BLaER1 (cell line): ENCODE measurements around the gene RBKS.

ENCODE experiments used
- H3K27ac ChIP-seq: shearing (Covaris generic); formaldehyde crosslinking; 2 replicates; pipeline ENCODE4 v1.8.1; 2022
- H3K27me3 ChIP-seq: shearing (Covaris generic); formaldehyde crosslinking; 2 replicates; pipeline ENCODE4 v1.8.1; 2022
- H3K36me3 ChIP-seq: shearing (Covaris generic); formaldehyde crosslinking; 2 replicates; pipeline ENCODE4 v1.8.1; 2022
- H3K4me1 ChIP-seq: shearing (Covaris generic); formaldehyde crosslinking; 2 replicates; pipeline ENCODE4 v1.8.1; 2022
- H3K4me2 ChIP-seq: shearing (Covaris generic); formaldehyde crosslinking; 2 replicates; pipeline ENCODE4 v1.8.1; 2022
- H3K4me3 ChIP-seq: shearing (Covaris generic); formaldehyde crosslinking; 2 replicates; pipeline ENCODE4 v1.8.1; 2022
- H3K9ac ChIP-seq: shearing (Covaris generic); formaldehyde crosslinking; 2 replicates; pipeline ENCODE4 v1.8.1; 2022
- H3K9me3 ChIP-seq: shearing (Covaris generic); formaldehyde crosslinking; 2 replicates; pipeline ENCODE4 v1.8.1; 2022
- H4K20me1 ChIP-seq: shearing (Covaris generic); formaldehyde crosslinking; 2 replicates; pipeline ENCODE4 v1.8.1; 2022
- Cebpa-rat ChIP-seq: shearing (Covaris generic); IDR thresholded peaks from 2 replicates; pipeline ENCODE4 v1.8.1; 2022

The RBKS gene

DNA sequence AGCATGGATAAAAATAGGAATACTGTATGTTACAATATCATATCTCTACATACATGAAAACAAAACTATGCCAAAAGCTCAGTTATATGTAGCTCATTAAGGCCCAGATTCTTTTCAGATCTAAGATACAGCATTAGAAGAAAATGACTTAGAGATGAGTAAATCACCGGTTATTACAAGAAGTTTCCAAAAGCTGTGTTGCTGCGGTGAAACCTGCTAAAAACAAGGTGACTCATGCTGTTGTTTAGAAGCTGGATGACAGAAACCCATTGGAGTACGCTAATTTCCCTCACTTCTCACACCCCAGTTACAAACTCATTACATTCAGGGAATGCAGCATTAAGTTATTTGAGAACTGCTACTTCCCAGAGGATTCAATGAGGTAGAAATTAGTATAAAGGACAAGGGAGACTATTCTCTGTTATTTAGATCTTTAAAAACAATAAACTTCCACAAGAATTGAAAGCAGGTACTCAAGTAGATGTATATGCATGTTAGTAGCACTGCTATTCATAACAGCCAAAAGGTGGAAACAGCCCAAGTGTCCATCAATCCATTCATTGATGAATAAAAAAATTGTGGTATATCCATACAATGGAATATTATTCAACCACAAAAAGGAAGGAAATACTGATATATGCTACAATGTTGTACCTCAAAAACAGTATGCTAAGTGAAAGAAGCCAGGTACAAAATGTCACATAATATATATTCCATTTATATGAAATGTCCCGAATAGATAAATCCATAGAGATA is 32.6 kb downstream of the RBKS start:
- Histone ChIP-seq H3K36me3 (no peaks in the 10 kb centered on the region), H3K27me3 (no peaks in the 10 kb centered on the region), H3K4me1 (no peaks in the 10 kb centered on the region), H3K4me2 (no peak overlapping the region), H3K9me3 (peaks cover 23% of the 10 kb centered on the region), H3K27ac (no peak overlapping the region), H4K20me1 (no peaks in the 10 kb centered on the region), H3K9ac (no peak overlapping the region), H3K4me3 (no peak overlapping the region)
- no peak for TF ChIP-seq Cebpa-rat

DNA sequence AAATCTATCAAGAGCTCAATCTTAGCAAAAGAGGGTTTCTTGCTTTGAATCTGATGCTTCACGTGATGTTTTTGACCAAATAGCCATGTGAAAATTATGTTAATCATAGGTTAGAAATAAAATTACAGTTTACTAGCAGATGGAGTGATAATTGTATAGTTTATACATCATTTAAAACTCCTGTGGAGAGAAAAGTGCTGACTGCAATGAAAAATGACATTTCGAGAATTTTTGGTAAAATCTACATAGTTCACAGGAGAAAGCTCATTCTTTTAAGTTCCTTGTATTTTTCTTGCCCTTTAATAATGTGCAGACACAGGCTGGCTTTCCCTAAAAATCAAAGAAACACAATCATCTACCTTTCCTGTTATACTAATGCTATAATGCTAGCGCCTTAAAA is 33.2 kb downstream of the RBKS start:
- no peak for TF ChIP-seq Cebpa-rat

DNA sequence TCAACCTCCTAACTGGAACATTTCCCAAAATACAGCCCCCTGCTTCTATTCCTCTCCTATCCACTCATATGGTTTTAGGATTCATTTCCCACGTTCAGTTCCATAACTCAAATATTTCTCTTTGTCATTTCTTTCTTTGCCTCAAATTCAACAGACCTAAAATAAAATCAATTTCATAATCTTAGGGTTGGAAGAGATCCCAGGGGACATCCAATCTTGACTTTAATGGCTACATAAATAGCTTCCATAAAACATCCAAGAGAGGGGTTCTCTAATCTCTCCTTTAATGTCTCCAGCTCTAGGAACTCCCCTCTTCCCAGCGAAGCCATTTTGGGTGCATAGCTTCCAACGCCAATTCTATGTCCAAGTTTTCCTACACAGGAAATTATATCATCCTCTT is 33.8 kb downstream of the RBKS start:
- H3K36me3 ChIP-seq, result no peaks in the 10 kb centered on the region
- H4K20me1 ChIP-seq, result no peaks in the 10 kb centered on the region
- H3K9ac ChIP-seq, result no peak overlapping the region
- H3K4me2 ChIP-seq, result no peak overlapping the region
- H3K4me3 ChIP-seq, result no peak overlapping the region
- H3K9me3 ChIP-seq, result peaks cover 23% of the 10 kb centered on the region
- H3K27me3 ChIP-seq, result no peaks in the 10 kb centered on the region
- no peaks in the 10 kb centered on the region for H3K4me1 ChIP-seq
- no peak overlapping the region for H3K27ac ChIP-seq
- TF ChIP-seq Cebpa-rat, result no peak

More for the DNA sequence above, 33.2 kb downstream of the RBKS start:
- no peak overlapping the region for H3K9ac ChIP-seq
- H3K36me3 ChIP-seq, result no peaks in the 10 kb centered on the region
- H3K4me2 ChIP-seq, result no peak overlapping the region
- H3K9me3 ChIP-seq, result peaks cover 23% of the 10 kb centered on the region
- no peak overlapping the region for H3K27ac ChIP-seq
- H3K4me3 ChIP-seq, result no peak overlapping the region
- no peaks in the 10 kb centered on the region for H4K20me1 ChIP-seq
- H3K4me1 ChIP-seq, result no peaks in the 10 kb centered on the region
- H3K27me3 ChIP-seq, result no peaks in the 10 kb centered on the region

DNA sequence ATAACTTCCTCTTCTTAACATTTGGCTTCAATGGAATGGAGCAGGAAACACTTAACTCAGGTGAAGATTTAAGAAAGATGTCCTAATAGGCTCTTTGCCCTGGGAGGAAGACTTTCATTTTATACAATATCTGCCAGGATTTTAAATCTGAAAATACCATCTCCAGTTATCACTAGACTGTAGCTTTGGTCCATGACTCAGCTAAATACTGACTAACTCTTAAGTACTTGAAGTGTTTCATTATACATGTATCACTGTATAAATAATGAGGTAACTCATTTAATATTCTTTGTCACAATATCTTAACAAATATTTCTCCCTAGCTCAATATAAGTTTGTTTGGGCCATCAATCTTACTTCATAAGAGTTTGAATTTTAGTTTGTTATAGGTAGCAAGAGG is 34.7 kb downstream of the RBKS start:
- Histone ChIP-seq H3K9ac (no peak overlapping the region), H3K9me3 (peaks cover 23% of the 10 kb centered on the region), H3K27me3 (no peaks in the 10 kb centered on the region), H4K20me1 (no peaks in the 10 kb centered on the region), H3K36me3 (no peaks in the 10 kb centered on the region), H3K27ac (no peak overlapping the region), H3K4me1 (no peaks in the 10 kb centered on the region), H3K4me3 (no peak overlapping the region), H3K4me2 (no peak overlapping the region)
- no peak for TF ChIP-seq Cebpa-rat

DNA sequence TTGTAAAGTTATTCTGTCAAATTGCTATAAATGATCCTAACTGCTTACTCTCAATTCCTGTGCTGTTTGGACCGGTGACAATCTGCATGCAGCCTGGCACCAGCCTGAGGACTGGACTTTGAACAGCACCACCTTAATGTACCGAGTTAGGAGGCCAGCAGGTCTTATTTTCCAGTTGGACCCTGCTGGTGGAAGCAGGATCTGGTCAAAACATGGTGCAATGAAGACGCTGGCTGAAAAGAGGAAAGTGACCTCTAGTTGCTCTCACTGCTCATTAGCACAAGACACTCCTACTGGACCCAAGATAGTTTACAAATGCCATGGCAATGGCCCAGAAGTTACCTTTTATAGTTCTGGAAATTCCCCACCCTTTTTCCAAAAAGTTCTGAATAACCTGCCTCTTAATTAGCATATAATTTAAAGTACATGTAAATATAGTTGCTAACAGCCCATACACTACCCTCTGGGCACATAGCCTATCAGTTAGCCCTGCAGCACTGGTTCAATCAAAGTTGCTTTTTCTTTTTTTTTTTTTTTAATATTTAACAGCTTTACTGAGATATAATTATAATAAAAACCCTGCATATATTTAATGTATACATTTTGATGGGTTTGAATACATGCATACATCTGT is 35.8 kb downstream of the RBKS start:
- Histone ChIP-seq H3K9ac (no peak overlapping the region), H3K27me3 (no peaks in the 10 kb centered on the region), H4K20me1 (no peaks in the 10 kb centered on the region), H3K4me1 (no peaks in the 10 kb centered on the region), H3K4me2 (no peak overlapping the region), H3K4me3 (no peak overlapping the region), H3K27ac (no peak overlapping the region), H3K36me3 (no peaks in the 10 kb centered on the region), H3K9me3 (peaks cover 23% of the 10 kb centered on the region)
- TF ChIP-seq Cebpa-rat, result no peak

DNA sequence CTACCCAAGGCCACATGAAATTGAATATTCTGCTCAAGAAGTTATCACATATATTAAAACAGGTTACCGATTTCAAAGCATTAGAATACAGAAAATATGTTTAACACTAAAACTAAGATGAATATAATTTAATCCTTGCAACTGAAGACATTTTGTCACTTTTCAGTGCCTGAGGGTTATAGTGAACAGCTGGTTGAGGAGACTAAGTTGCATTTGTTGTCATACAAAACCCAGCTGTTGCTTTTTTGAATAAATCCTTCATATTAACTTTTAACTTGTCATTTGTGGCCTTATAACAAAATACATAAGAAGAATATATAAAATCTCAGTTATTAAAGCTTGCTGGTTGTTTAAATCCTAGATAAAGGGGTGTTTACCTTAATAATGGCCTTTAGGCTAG is 37.5 kb downstream of the RBKS start:
- H4K20me1 ChIP-seq, result no peaks in the 10 kb centered on the region
- no peak overlapping the region for H3K27ac ChIP-seq
- no peaks in the 10 kb centered on the region for H3K4me1 ChIP-seq
- no peaks in the 10 kb centered on the region for H3K36me3 ChIP-seq
- peaks cover 14% of the 10 kb centered on the region for H3K9me3 ChIP-seq
- H3K4me2 ChIP-seq, result no peak overlapping the region
- TF ChIP-seq Cebpa-rat, result no peak
- no peak overlapping the region for H3K4me3 ChIP-seq
- no peak overlapping the region for H3K9ac ChIP-seq
- no peaks in the 10 kb centered on the region for H3K27me3 ChIP-seq

DNA sequence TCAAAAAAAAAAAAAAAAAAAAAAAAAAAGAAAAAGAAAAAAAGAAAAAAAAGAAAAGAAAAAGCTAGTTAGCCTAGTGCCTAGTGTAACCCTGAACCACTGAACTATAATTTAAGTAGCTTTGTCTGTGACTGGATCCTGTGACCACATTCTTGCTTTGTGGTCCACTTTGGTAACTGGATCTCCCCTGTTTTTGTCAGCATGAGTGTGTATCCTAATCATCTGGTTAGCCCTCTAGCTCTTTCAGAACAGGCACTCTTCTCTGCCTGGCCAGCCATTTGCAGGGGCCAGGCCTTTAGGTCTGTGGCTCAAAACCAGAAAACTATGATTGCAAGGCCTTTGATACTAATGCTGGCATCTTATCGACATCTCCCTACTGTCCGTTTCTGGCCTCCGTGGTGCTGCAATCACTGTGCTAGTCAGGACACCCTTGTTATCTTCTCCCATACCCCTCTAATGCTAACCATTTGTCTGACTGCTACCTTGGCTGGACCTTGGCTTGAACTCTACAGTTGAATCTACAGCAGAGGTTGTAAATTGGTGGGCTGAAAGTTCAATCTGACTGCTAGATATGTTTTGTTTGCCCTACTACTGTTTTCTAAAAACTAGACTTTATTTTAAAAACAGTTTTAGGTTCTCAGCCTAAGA is 40.5 kb downstream of the RBKS start:
- Histone ChIP-seq H3K36me3 (no peaks in the 10 kb centered on the region), H3K4me3 (no peak overlapping the region), H3K9me3 (no peaks in the 10 kb centered on the region), H4K20me1 (no peaks in the 10 kb centered on the region), H3K4me2 (no peak overlapping the region), H3K27ac (no peak overlapping the region), H3K4me1 (no peaks in the 10 kb centered on the region), H3K27me3 (no peaks in the 10 kb centered on the region), H3K9ac (no peak overlapping the region)
- TF ChIP-seq Cebpa-rat, result no peak

- no peak for TF ChIP-seq Cebpa-rat
- no peaks in the 10 kb centered on the region for H4K20me1 ChIP-seq
- H3K4me1 ChIP-seq, result no peaks in the 10 kb centered on the region
- H3K4me3 ChIP-seq, result no peak overlapping the region
- H3K27me3 ChIP-seq, result no peaks in the 10 kb centered on the region
- H3K9ac ChIP-seq, result no peak overlapping the region
- no peaks in the 10 kb centered on the region for H3K9me3 ChIP-seq
- H3K36me3 ChIP-seq, result no peaks in the 10 kb centered on the region
- no peak overlapping the region for H3K27ac ChIP-seq
- no peak overlapping the region for H3K4me2 ChIP-seq
Measured at GRCh38 chr2:27847333-27847732, 42.9 kb downstream of the RBKS start.

DNA sequence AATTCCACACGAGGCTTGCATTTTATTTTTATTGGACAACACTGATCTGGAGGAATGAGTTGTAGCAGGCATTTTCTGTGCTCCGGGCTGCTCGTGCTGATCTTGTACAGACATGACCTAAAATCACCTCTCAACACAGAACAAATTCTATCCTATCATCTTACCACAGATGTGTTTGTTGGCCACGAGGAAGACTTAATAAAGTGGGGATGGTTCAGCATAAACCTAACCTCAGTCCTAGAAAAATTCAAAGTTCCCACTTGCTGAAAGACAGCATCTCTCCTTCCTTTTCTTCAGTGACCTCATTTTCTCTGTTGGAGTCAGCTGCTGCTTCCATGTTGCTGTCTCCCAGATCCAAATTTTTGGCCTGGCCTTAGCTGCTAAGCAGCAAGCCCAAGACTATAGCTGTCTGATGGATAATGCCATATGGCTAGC is 45.3 kb downstream of the RBKS start:
- no peaks in the 10 kb centered on the region for H3K4me1 ChIP-seq
- no peak overlapping the region for H3K4me2 ChIP-seq
- H3K27me3 ChIP-seq, result no peaks in the 10 kb centered on the region
- no peak overlapping the region for H3K27ac ChIP-seq
- H3K36me3 ChIP-seq, result no peaks in the 10 kb centered on the region
- H4K20me1 ChIP-seq, result no peaks in the 10 kb centered on the region
- no peaks in the 10 kb centered on the region for H3K9me3 ChIP-seq
- no peak overlapping the region for H3K4me3 ChIP-seq
- no peak for TF ChIP-seq Cebpa-rat
- H3K9ac ChIP-seq, result no peak overlapping the region

- Histone ChIP-seq H3K4me1 (no peaks in the 10 kb centered on the region), H3K4me2 (no peak overlapping the region), H3K36me3 (no peaks in the 10 kb centered on the region), H3K4me3 (no peak overlapping the region), H3K27ac (no peak overlapping the region), H4K20me1 (no peaks in the 10 kb centered on the region), H3K27me3 (no peaks in the 10 kb centered on the region), H3K9ac (no peak overlapping the region), H3K9me3 (no peaks in the 10 kb centered on the region)
- TF ChIP-seq Cebpa-rat, result no peak
Measured at GRCh38 chr2:27843992-27844391, 46.2 kb downstream of the RBKS start.
